Measurements from ENCODE around the gene EHBP1.

The EHBP1 gene

GRCh38 chr2:63081404-63081803, 375.9 kb downstream of the EHBP1 start:
- DNase-seq (ENCODE audit: extremely low read depth, low read depth): no peak
- TF ChIP-seq, protein P1, sequence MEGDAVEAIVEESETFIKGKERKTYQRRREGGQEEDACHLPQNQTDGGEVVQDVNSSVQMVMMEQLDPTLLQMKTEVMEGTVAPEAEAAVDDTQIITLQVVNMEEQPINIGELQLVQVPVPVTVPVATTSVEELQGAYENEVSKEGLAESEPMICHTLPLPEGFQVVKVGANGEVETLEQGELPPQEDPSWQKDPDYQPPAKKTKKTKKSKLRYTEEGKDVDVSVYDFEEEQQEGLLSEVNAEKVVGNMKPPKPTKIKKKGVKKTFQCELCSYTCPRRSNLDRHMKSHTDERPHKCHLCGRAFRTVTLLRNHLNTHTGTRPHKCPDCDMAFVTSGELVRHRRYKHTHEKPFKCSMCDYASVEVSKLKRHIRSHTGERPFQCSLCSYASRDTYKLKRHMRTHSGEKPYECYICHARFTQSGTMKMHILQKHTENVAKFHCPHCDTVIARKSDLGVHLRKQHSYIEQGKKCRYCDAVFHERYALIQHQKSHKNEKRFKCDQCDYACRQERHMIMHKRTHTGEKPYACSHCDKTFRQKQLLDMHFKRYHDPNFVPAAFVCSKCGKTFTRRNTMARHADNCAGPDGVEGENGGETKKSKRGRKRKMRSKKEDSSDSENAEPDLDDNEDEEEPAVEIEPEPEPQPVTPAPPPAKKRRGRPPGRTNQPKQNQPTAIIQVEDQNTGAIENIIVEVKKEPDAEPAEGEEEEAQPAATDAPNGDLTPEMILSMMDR (IDR thresholded peaks at IDR 0.05; ENCODE audit: low read depth, low read length, missing control alignments): no peak
- H3K4me3 ChIP-seq (replicated peaks; ENCODE audit: low read depth, low read length): no peak overlapping the region

DNA sequence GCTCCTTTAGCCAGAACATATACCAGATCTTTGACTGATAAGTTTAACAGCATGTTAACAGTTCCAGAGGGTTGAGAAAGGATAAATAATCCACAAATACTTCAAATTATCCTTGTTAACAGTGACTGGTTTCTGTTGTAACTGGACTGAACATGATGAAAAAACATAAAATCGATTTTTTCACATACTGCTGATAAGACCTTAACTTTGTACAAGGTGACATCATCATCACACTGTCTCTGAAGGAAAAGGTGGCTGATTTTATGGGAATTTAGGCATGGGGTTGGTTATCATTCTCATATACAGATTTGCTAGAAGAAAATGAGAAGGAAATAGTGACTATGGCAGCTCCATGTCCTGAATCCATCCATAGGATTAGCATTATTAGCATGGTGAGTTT, 381.2 kb downstream of the EHBP1 start:
- no peak for DNase-seq (ENCODE audit: extremely low read depth, low read depth)
- H3K4me3 ChIP-seq (replicated peaks; ENCODE audit: low read depth, low read length): no peak overlapping the region
- TF ChIP-seq, protein P1 (IDR thresholded peaks at IDR 0.05; ENCODE audit: low read depth, low read length, missing control alignments): no peak

DNA sequence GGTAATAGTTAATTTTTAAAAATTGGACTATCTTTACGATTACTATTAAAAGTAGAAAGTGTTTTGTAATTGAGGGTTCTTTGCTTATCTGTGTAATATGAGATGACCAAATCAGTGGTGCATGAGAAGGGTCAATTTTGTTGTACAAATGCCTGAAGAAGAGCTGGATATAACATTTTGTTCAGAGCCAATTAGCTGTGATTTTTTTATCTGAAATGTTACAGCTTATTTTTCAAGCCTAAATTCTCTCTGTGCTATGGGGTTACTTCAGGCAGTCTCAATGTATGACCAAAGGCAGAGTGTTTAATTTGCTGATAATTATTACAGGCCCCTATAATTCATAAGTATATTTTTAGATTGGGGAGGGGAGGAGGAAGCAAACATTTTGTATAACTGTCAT, 386.9 kb downstream of the EHBP1 start:
- no peak overlapping the region for H3K4me3 ChIP-seq (replicated peaks; ENCODE audit: low read depth, low read length)
- TF ChIP-seq, protein P1 (IDR thresholded peaks at IDR 0.05; ENCODE audit: low read depth, low read length, missing control alignments): no peak
- DNase-seq (ENCODE audit: extremely low read depth, low read depth): no peak

DNA sequence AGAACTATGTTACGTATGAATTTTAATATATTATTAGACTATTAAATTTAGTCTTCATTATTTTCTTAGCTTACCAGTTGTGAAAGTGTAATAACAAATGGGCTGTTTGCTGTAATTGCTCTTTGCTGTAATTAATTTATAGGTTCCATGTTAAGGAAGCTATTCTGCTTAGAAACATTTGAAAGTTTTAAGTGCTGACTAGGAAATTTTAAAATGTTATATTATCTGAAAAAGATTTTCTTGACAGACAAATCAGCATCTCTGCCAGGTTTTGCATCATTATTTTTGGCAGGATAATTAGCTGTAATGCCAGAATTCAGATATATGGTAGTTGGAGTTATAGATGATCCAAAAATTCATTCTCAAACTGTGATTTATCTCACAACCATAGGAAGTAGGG, 387.3 kb downstream of the EHBP1 start:
- H3K4me3 ChIP-seq (replicated peaks; ENCODE audit: low read depth, low read length): no peak overlapping the region
- TF ChIP-seq, protein P1 (IDR thresholded peaks at IDR 0.05; ENCODE audit: low read depth, low read length, missing control alignments): no peak
- no peak for DNase-seq (ENCODE audit: extremely low read depth, low read depth)

- no peak for DNase-seq (ENCODE audit: extremely low read depth, low read depth)
- TF ChIP-seq, protein P1 (IDR thresholded peaks at IDR 0.05; ENCODE audit: low read depth, low read length, missing control alignments): no peak
- no peak overlapping the region for H3K4me3 ChIP-seq (replicated peaks; ENCODE audit: low read depth, low read length)
Observed at GRCh38 chr2:63093502-63093901, 388.0 kb downstream of the EHBP1 start.

Data from HFF-Myc (cell line).